Measurements from ENCODE around the gene RAPGEF4.

GRCh38 chr2:173058097-173058496 lies 322.5 kb downstream of the RAPGEF4 start:
- TF ChIP-seq, protein P1, sequence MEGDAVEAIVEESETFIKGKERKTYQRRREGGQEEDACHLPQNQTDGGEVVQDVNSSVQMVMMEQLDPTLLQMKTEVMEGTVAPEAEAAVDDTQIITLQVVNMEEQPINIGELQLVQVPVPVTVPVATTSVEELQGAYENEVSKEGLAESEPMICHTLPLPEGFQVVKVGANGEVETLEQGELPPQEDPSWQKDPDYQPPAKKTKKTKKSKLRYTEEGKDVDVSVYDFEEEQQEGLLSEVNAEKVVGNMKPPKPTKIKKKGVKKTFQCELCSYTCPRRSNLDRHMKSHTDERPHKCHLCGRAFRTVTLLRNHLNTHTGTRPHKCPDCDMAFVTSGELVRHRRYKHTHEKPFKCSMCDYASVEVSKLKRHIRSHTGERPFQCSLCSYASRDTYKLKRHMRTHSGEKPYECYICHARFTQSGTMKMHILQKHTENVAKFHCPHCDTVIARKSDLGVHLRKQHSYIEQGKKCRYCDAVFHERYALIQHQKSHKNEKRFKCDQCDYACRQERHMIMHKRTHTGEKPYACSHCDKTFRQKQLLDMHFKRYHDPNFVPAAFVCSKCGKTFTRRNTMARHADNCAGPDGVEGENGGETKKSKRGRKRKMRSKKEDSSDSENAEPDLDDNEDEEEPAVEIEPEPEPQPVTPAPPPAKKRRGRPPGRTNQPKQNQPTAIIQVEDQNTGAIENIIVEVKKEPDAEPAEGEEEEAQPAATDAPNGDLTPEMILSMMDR (IDR thresholded peaks at IDR 0.05): no peak
- TF ChIP-seq POLR2A (IDR thresholded peaks at IDR 0.05): no peak
